HEK293T (cell line): Measurements from ENCODE around the gene TFAP2B.

Experiments
- BHLHE40 ChIP-seq: fragments of 450-650 bp; IDR thresholded peaks from 2 replicates; pipeline ENCODE4 v1.6.1; 2016; ENCODE audit warnings: mild to moderate bottlenecking, moderate library complexity, borderline replicate concordance
- LEF1 ChIP-seq: fragments of 450-650 bp; IDR thresholded peaks from 2 replicates; pipeline ENCODE4 v1.6.1; 2017; ENCODE audit warnings: mild to moderate bottlenecking, borderline replicate concordance
- SP1 ChIP-seq: fragments of 450-650 bp; IDR thresholded peaks from 2 replicates; pipeline ENCODE4 v1.6.1; 2017
- TARDBP ChIP-seq: fragments of 450-650 bp; IDR thresholded peaks from 2 replicates; pipeline ENCODE4 v1.6.1; 2016
- ZNF384 ChIP-seq: fragments of 450-650 bp; IDR thresholded peaks from 2 replicates; pipeline ENCODE4 v1.6.1; 2016

GRCh38 chr6:50891290-50891689, 72.6 kb downstream of the TFAP2B start:
- TF ChIP-seq LEF1 (no peak), BHLHE40 (no peak), SP1 (no peak), TARDBP (no peak), ZNF384 (no peak)
